Inferior parietal cortex (tissue), 1 donor: ENCODE data around the gene RAET1G.
"Not testable (repeated sequence)": the region's sequence is repeated elsewhere in the genome, so short reads cannot be mapped to it uniquely, and the experiment has no call there.

Experiments
- DNase-seq: peaks from one replicate; pipeline ENCODE4 v3.0.0-alpha.2; 2016; ENCODE audit errors: extremely low spot score

The RAET1G gene

GRCh38 chr6:149897015-149897697 lies 25.8 kb downstream of the RAET1G start:
- DNase-seq, result peak; percentile 8

- DNase-seq, result no peak
Measured at GRCh38 chr6:149896491-149896890, 26.4 kb downstream of the RAET1G start.

- DNase-seq, result no peak
Measured at GRCh38 chr6:149895833-149896271, 27.1 kb downstream of the RAET1G start.

GRCh38 chr6:149895048-149895590 lies 27.8 kb downstream of the RAET1G start:
- peak; percentile 3 for DNase-seq

DNA sequence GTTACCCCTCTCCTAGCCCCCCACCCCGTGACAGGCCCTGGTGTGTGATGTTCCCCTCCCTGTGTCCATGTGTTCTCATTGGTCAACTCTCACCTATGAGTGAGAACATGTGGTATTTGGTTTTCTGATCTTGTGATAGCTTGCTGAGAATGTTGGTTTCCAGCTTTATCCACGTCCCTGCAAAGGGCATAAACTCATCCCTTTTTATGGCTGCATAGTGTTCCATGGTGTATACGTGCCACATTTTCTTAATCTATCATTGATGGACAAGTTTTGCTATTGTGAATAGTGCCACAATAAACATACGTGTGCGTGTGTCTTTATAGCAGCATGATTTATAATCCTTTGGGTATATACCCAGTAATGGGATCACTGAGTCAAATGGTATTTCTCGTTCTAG lies 31.1 kb downstream of the RAET1G start:
- not testable (repeated sequence) for DNase-seq

GRCh38 chr6:149891259-149891658 lies 31.7 kb downstream of the RAET1G start:
- DNase-seq, result no peak

GRCh38 chr6:149890629-149891045 lies 32.3 kb downstream of the RAET1G start:
- DNase-seq, result no peak

GRCh38 chr6:149889326-149889725 lies 33.6 kb downstream of the RAET1G start:
- no peak for DNase-seq

DNA sequence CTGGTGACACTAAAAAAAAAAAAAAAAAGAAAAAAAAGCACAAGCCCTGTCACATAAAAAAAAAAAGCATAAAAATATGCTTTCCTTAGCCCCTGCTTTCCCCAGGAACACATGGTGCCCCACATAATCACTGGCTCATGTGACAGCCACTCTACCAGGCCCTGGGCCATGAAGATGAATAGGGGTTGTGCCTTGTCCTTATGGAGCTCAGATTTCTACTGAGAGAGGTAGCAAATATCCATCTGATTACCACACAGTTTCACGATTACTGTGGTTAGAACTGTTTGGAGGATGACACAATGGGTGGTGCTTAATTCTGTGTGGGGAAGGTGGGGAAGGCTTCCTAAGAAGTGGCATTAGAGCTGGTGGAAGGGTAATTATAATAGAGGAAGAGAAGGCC lies 34.3 kb downstream of the RAET1G start:
- no peak for DNase-seq

GRCh38 chr6:149888093-149888492 lies 34.8 kb downstream of the RAET1G start:
- DNase-seq, result no peak

- no peak for DNase-seq
Measured at GRCh38 chr6:149887343-149887742, 35.6 kb downstream of the RAET1G start.

- DNase-seq, result no peak
Measured at GRCh38 chr6:149885888-149886287, 37.0 kb downstream of the RAET1G start.

DNA sequence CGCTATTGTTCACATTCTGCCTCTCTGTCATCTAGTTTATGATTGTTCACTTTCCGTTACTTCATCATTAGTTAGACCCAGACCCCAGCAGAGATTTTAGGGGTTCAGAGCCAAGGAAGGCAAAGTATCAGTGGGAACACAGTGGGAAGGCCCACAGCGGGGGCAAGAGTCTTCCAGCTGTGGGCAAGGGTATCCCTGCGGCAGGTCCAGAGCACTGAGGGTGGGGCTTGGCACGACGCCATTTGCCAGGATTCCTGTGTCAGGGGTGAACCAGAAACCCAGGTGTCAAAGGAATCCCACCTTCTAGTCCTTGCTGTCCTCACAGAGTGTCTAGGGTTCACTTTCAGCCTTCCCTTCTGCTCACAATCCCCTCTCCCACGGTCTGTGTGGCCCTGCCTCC lies 38.3 kb downstream of the RAET1G start:
- no peak for DNase-seq

- no peak for DNase-seq
Measured at GRCh38 chr6:149884215-149884614, 38.7 kb downstream of the RAET1G start.

DNA sequence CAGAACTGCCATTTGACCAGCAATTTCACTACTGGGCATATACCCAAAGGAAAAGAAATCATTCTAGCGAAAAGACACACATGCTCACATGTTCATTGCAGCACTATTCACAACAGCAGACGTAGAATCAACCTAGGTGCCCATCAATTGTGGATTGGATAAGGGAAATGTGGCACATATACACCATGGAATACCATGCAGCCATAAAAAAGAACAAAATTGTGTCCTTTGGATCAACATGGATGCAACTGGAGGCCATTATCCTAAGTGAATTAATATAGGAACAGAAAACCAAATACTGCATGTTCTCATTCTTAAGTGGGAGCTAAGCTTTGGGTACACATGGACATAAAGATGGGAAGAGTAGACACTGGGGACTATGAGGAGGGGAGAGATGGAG lies 41.1 kb downstream of the RAET1G start:
- no peak for DNase-seq

GRCh38 chr6:149881066-149881766 lies 41.7 kb downstream of the RAET1G start:
- DNase-seq, result no peak

DNA sequence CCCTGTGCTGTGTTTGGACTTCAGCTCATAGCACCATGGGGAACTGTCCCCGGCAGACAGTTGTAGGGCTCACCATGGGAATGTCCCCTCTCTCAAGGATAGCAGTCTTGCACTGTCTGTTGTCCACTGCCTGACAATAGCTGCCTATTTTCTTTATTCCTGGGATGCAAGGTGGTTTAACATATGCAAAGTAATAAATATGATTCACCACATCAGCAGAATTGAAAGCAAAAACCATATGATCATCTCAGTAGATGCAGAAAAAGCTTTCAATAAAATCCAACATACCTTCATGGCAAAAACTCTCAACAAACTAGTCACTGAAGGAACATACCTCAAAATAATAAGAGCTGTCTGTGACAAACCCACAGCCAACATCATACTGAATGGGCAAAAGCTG lies 45.3 kb downstream of the RAET1G start:
- no peak for DNase-seq

GRCh38 chr6:149876241-149876933 lies 46.5 kb downstream of the RAET1G start:
- DNase-seq, result no peak

- no peak for DNase-seq
Measured at GRCh38 chr6:149872233-149872632, 50.7 kb downstream of the RAET1G start.

GRCh38 chr6:149871182-149871581 lies 51.7 kb downstream of the RAET1G start:
- DNase-seq, result no peak

DNA sequence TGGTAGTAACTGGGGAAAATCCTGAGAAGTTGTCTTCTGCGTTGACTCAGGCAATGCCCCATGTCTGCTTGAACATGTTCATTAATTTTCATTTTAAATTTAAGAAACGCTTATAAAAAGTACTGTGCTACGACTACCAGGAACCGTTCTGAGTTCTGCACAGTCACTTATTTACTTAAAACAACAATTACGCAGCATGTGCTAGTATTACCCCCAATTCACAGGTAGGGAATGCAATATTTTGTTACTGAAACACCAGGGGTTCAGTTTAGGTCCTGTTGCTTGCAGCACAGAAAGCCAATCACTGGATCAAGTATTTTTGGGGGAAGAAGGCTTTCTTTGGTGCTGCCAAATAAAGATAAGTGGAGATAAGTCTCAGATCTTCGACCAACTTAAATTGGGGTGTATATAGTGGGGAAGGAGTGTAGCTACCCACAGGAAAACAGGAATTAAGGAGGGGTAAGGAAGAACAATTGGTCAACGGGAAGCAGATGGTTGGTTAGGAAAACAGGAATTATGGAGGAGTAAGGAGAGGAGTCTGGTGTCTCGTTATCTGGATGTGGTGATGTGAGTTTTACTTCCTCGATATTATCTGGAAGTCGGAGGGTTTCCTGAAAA lies 53.5 kb downstream of the RAET1G start:
- DNase-seq, result no peak
